Measurements from ENCODE around the gene TMEM235.

TMEM235 gene

GRCh38 chr17:78272914-78273258, 41.5 kb downstream of the TMEM235 start:
- Mint-ChIP-seq H3K27ac (no peak overlapping the region), H3K9me3 (no peaks in the 10 kb centered on the region), H3K27me3 (peaks cover 24 to 34% of the 10 kb centered on the region in 2 donors), H3K4me1 (peaks cover 5 to 15% of the 10 kb centered on the region in 2 donors), H3K36me3 (no peaks in the 10 kb centered on the region), H3K4me3 (peak overlapping the region in 1 of 2 donors; percentile 8)
- no peak for DNase-seq
- ATAC-seq (replicated peaks): peak in 1 of 2 donors; percentile 19

GRCh38 chr17:78273813-78274212, 42.4 kb downstream of the TMEM235 start:
- H3K27me3 Mint-ChIP-seq: peaks cover 24 to 34% of the 10 kb centered on the region in 2 donors
- no peak for ATAC-seq (replicated peaks)
- DNase-seq: no peak
- H3K9me3 Mint-ChIP-seq: no peaks in the 10 kb centered on the region
- H3K27ac Mint-ChIP-seq: no peak overlapping the region
- H3K36me3 Mint-ChIP-seq: no peaks in the 10 kb centered on the region
- H3K4me3 Mint-ChIP-seq: no peak overlapping the region
- H3K4me1 Mint-ChIP-seq: peaks cover 5 to 15% of the 10 kb centered on the region in 2 donors

GRCh38 chr17:78275355-78275754, 43.9 kb downstream of the TMEM235 start:
- H3K4me1 Mint-ChIP-seq: peaks cover 5 to 15% of the 10 kb centered on the region in 2 donors
- peaks cover 21 to 37% of the 10 kb centered on the region in 2 donors for H3K27me3 Mint-ChIP-seq
- ATAC-seq (replicated peaks) (no peak), DNase-seq (no peak)
- no peaks in the 10 kb centered on the region for H3K9me3 Mint-ChIP-seq
- H3K36me3 Mint-ChIP-seq: no peaks in the 10 kb centered on the region
- no peak overlapping the region for H3K4me3 Mint-ChIP-seq
- no peak overlapping the region for H3K27ac Mint-ChIP-seq

GRCh38 chr17:78276098-78276887, 44.9 kb downstream of the TMEM235 start:
- Mint-ChIP-seq H3K27me3 (peaks cover 14 to 28% of the 10 kb centered on the region in 2 donors), H3K4me3 (no peak overlapping the region), H3K9me3 (no peaks in the 10 kb centered on the region), H3K36me3 (no peaks in the 10 kb centered on the region), H3K4me1 (peaks cover 5 to 15% of the 10 kb centered on the region in 2 donors), H3K27ac (no peak overlapping the region)
- no peak for DNase-seq
- ATAC-seq (replicated peaks): peak in 1 of 2 donors; percentile 58

GRCh38 chr17:78278139-78278741, 46.8 kb downstream of the TMEM235 start:
- H3K4me1 Mint-ChIP-seq: no peaks in the 10 kb centered on the region
- H3K36me3 Mint-ChIP-seq: no peaks in the 10 kb centered on the region
- no peak overlapping the region for H3K27ac Mint-ChIP-seq
- H3K4me3 Mint-ChIP-seq: no peak overlapping the region
- ATAC-seq (replicated peaks) (no peak), DNase-seq (no peak)
- H3K27me3 Mint-ChIP-seq: peaks cover 4 to 18% of the 10 kb centered on the region in 2 donors
- H3K9me3 Mint-ChIP-seq: no peaks in the 10 kb centered on the region

- Mint-ChIP-seq H3K9me3 (no peaks in the 10 kb centered on the region), H3K27ac (no peak overlapping the region), H3K4me3 (no peak overlapping the region), H3K4me1 (no peaks in the 10 kb centered on the region), H3K36me3 (no peaks in the 10 kb centered on the region), H3K27me3 (peaks cover 4 to 18% of the 10 kb centered on the region in 2 donors)
- no peak for ATAC-seq (replicated peaks)
- no peak for DNase-seq
Measured at GRCh38 chr17:78279360-78279990, 48.0 kb downstream of the TMEM235 start.

GRCh38 chr17:78281249-78281845, 49.9 kb downstream of the TMEM235 start:
- no peak for ATAC-seq (replicated peaks)

GRCh38 chr17:78284146-78284545, 52.7 kb downstream of the TMEM235 start:
- no peak for ATAC-seq (replicated peaks)
- Mint-ChIP-seq H3K4me1 (no peaks in the 10 kb centered on the region), H3K27ac (no peak overlapping the region), H3K27me3 (peaks cover 0 to 6% of the 10 kb centered on the region in 2 donors), H3K9me3 (no peaks in the 10 kb centered on the region), H3K4me3 (no peak overlapping the region), H3K36me3 (no peaks in the 10 kb centered on the region)
- DNase-seq: no peak

More at GRCh38 chr17:78281249-78281845, 49.9 kb downstream of the TMEM235 start:
- no peaks in the 10 kb centered on the region for H3K9me3 Mint-ChIP-seq
- H3K36me3 Mint-ChIP-seq: no peaks in the 10 kb centered on the region
- no peaks in the 10 kb centered on the region for H3K4me1 Mint-ChIP-seq
- no peak overlapping the region for H3K4me3 Mint-ChIP-seq
- no peak overlapping the region for H3K27ac Mint-ChIP-seq
- H3K27me3 Mint-ChIP-seq: peaks cover 0 to 11% of the 10 kb centered on the region in 2 donors
- DNase-seq: no peak

GRCh38 chr17:78289004-78289403, 57.6 kb downstream of the TMEM235 start:
- ATAC-seq (replicated peaks) (no peak), DNase-seq (no peak)
- Mint-ChIP-seq H3K9me3 (no peaks in the 10 kb centered on the region), H3K4me3 (no peak overlapping the region), H3K27ac (peak overlapping the region; percentile 54), H3K27me3 (no peaks in the 10 kb centered on the region), H3K4me1 (no peaks in the 10 kb centered on the region), H3K36me3 (no peaks in the 10 kb centered on the region)

- DNase-seq: peak; percentile 58
- H3K9me3 Mint-ChIP-seq: no peaks in the 10 kb centered on the region
- no peak overlapping the region for H3K27ac Mint-ChIP-seq
- no peaks in the 10 kb centered on the region for H3K36me3 Mint-ChIP-seq
- no peak overlapping the region for H3K4me3 Mint-ChIP-seq
- H3K4me1 Mint-ChIP-seq: no peaks in the 10 kb centered on the region
- no peaks in the 10 kb centered on the region for H3K27me3 Mint-ChIP-seq
- peak; percentile 99 for ATAC-seq (replicated peaks)
Measured at GRCh38 chr17:78289802-78290363, 58.5 kb downstream of the TMEM235 start.
